GM18505 (cell line): ENCODE measurements around the gene RALGPS2.

ENCODE experiments used
- ATAC-seq: cut with Tn5 transposase; IDR thresholded peaks from one replicate; pipeline ENCODE4 v1.9.1; 2021; ENCODE audit not compliant: unreplicated experiment
- POLR2A ChIP-seq: IDR thresholded peaks from 4 replicates; pipeline ENCODE4 v1.6.1; 2011; ENCODE audit warnings: borderline replicate concordance; ENCODE audit not compliant: insufficient read depth, insufficient read length; ENCODE audit errors: extremely low read depth

RALGPS2 gene

DNA sequence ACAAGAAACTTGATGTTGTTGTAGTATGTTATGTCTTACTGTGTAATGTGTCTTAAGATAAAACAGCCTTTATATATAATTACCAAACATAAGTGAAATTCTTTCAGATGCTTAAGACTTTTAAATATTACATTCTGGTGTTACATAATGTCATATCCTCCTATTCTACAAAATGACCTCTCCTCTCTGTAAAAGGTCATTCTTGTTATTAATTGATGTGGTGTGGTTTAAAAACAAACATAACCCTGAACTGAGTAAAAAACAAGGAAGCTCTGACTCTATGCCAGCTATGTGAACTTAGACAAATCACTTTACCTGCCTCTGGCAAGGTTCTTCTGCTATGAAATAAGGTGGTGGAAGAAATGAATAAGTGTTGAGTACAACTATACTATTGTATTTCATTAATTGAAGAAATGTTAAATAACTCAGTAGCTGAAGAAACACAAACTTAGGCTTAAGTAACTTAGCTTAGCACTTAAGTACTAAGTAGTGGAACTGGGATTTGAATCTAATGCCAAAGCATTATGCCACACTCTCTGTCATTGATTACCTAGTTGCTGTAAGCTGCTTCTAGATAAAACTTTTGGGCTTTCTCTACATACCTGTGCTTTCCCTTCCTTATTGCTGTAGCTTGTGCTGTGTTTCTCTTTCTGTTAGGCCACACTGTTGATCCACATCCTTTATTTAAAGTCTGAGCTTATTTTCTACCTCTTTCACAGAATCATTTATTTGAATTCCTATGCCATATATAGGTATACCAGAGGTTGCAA, 146.7 kb downstream of the RALGPS2 start:
- ATAC-seq: no peak
- no peak for TF ChIP-seq POLR2A

DNA sequence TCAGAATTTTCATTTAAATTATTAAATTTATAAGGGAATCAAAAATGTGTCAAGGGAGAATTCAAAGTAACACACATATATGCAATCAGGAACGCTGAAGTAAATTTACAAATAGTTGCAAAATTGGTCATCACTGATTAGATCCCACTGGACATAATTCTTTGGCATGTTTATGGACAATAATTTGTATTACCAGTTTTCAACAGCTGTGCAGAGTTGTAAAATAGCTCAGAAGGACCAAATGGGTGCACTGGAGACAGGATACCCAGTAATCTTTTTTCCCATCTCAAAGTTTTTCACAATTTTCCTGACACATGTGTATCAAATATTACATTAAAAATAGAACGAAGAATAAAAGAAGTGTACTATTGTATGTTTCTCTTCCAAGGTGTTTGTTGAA, 149.9 kb downstream of the RALGPS2 start:
- TF ChIP-seq POLR2A: no peak
- ATAC-seq: no peak

DNA sequence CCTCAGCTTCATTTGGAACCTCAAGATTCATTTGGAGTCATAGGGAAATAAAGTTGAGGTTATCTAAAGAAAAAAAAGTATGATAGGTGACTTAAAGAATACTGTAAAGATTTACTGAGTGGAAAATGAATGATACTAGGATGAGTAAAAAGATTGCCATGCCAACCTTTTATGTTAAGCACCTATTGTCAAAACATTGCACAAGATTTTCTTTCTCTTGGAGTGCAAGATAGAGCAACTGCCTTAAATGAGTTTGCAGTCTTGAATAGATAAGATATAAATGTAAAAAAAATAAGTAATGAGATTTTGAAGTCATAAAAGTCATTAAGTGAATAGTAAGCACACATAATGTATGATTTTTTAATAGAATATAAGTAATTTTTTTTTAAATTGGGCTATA, 150.9 kb downstream of the RALGPS2 start:
- TF ChIP-seq POLR2A: no peak
- no peak for ATAC-seq

DNA sequence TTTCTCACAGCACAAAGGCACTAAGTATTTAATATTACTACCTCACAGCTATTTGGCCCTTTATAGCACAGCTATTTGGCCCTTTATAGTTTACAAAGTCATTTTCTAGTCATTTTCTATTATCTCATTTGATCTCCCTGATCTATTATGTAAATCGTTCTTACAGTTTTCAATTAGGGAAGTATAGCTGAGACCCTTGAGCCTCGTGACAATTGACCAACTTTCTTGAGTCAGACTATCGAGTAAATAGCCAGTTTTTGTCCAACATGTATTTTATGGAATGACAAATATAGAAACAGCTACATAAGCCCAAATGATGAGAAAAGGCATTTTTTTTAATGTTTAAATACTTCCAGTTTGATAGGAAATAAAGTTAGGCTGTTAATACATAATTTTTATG, 152.9 kb downstream of the RALGPS2 start:
- TF ChIP-seq POLR2A: no peak
- ATAC-seq: no peak

DNA sequence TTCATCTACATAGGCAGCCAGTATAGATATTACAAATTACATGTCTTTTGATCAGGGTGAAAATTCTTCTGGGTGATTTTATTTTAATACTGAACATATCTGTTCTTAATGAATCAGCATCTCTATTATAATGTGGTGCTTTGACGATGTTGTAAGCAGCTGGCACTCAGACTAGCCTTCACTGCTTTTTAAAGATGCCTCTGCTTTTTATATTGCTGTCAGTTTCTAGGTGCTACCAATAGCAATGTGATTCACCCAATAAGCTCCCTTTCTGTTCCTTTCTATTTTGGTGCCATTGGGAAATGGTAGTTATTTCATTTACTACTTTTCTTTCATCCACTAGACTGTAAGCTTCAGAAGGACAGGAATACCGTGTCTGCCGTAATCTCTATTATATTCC, 156.9 kb downstream of the RALGPS2 start:
- no peak for TF ChIP-seq POLR2A
- ATAC-seq: no peak

DNA sequence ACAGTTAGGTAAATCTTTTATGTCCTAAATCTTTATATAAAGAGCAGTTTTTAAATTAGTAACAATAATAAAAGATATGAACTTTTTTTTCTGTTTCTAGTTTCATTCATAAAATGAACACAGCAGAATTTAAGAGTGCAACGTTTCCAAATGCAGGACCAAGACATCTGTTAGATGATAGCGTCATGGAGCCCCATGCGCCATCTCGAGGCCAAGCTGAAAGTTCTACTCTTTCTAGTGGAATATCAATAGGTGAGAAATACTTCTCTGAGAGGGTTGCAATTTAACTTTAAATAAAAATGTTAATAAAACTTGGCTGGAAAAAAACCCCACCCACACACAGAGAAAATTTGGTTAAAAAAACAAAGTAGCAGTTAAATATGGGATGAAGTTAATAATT, 160.8 kb downstream of the RALGPS2 start:
- ATAC-seq: no peak
- no peak for TF ChIP-seq POLR2A

DNA sequence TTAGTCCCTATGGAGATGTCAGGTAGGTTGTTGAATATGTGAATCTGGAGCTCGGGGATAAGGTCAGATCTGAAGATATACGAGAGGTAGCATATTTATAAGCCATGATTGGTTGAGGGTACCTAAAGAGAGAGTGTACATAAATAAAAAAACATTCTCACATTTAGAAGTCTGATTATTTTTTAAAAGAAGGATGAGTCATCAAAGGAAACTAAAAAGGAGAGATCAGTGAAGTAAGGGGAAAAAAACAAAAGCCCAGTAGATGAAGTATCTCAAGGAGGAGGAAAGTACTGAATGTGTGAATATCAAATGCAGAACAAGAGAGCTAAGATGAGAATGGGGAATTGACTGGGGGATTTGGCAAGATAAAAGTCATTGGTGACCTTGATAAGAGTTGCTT, 161.5 kb downstream of the RALGPS2 start:
- no peak for TF ChIP-seq POLR2A
- no peak for ATAC-seq

DNA sequence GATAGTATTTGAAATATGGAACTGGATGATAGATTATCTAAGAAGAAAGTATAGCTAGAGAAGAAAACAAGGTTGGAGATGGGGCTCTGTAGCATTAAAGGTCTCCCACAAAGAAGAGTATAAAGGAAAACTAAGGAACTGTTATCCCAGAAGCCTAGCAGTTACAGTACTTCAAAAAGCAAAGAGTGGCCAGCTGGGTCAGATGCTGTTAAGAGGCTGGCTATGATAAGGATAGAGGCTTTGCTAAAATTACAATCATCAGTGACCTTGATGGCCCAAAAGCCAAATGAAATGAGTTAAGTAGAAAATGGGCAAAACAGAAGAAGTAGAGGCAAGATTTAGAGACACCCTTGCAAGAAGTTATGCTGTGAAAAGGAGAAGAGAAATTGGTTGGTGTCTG, 170.9 kb downstream of the RALGPS2 start:
- ATAC-seq: no peak
- TF ChIP-seq POLR2A: no peak

DNA sequence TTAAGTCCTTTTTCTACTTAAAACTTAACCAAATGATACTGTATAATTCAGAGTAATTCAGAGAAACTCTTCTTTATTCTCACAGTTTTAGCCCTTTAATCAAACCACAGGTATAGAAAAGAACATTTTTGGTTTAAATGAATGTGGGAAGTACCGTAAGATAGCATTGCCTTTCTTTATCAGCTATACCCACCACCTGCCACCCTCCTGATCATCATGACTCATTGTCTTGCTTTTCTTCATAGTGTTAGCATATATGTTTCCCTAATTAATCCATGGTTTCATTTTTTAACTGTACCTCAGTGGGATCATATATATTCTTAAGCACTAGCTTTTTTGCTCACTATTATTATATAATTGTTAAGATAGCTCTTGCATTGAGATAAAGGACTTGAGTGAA, 173.4 kb downstream of the RALGPS2 start:
- no peak for TF ChIP-seq POLR2A
- no peak for ATAC-seq

DNA sequence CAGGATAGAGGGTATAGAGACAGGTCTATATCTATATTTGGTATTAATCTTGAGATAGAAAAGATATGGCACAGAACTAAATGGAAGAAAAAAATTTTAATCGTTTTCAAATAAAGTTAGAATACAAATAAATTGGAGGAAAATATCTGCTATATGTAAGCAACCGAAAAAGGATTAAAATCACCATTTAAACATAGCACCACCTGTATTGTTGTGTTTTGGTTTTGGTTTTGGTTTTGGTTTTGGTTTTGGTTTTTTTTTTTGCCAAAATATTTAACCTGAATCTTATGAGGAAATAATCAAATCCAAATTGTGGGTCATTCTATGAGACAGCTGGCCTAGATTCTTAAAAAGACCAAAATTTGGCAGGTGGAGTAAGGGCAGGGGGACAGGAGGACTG, 174.4 kb downstream of the RALGPS2 start:
- no peak for TF ChIP-seq POLR2A
- no peak for ATAC-seq

DNA sequence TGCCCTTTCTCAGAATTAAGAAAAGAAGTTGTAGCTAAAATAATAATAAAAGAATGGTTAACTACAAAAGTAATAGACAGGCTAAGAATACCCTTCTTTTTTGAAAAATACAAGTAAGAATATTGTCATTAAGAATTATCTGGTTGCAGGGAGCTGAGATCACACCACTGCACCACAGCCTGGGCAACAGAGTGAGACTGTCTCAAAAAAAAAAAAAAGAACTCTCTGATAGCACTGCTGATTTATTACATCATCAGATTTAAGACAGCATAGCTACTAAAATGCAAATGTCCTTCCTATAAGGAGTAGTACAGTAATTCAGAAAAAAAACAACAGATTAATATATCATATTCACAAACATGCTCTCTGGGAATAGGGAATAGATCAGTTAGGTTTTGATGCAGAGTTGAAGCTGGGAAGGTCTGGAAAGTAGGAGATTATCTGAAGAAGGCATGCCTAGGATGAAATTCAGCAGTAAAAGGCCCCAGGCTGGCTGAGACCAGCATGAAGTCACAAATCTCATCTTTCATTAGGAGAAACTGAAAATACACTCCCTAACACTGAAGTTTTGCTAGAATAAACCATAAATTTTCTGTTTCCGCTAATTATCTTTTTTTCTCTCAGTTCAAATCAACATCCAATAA, 176.6 kb downstream of the RALGPS2 start:
- TF ChIP-seq POLR2A: no peak
- ATAC-seq: no peak

DNA sequence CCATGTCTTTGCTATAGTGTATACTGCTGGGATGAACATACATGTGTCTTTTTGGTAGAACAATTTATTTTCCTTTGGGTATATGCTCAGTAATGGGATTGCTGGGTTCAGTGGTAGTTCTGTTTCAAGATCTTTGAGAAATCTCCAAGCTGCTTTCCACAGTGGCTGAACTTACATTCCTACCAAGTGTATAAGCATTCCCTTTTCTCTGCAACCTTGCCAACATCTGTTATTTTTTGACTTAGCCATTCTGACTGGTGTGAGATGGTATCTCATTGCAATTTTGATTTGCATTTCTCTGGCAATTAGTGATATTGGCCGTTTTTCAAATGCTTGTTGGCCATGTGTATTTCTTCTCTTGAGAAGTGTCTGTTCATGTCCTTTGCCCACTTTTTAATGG, 183.3 kb downstream of the RALGPS2 start:
- ATAC-seq: no peak
- TF ChIP-seq POLR2A: no peak

DNA sequence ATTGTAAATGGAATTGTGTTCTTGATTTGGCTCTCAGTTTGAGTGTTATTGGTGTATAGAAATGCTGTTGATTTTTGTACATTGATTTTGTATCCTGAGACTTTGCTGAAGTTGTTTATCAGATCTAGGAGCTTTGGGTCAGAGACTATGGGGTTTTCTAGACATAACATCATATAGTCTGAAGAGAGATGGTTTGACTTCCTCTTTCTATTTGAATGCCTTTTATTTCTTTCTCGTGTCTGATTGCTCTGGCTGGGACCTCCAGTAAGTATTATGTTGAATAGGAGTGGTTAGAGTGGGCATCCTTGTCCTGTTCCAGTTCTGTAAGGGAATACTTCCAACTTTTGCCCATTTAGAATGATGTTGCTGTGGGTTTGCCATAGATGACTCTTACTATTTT, 185.0 kb downstream of the RALGPS2 start:
- ATAC-seq: no peak

DNA sequence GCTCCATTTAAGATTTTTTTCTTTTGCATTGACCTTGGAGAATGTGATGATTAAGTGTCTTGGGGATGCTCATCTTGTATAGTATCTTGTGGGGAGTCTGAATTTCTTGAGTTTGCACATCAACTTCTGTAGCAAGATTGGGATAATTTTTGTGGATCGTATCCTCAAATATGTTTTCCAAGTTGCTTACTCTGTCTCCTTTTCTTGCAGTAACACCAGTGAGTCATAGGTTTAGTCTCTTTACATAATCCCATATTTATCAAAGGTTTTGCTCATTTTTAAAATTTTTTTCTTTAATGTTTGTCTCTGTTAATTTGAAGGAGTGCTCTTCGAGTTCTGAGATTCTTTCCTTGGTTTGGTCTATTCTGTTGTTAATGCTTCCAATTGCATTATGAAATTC, 187.6 kb downstream of the RALGPS2 start:
- ATAC-seq: no peak
- TF ChIP-seq POLR2A: no peak

More for the DNA sequence above, 185.0 kb downstream of the RALGPS2 start:
- no peak for TF ChIP-seq POLR2A
